ENCODE data around the gene PPP2CA. TPM values are rescaled to one million over a fixed set of nuclear protein-coding genes. Genes with fewer than 3 reads are reported as not detected.

Gene PPP2CA
- total RNA-seq, 1 experiment from 2014 or later, result 424 TPM

DNA sequence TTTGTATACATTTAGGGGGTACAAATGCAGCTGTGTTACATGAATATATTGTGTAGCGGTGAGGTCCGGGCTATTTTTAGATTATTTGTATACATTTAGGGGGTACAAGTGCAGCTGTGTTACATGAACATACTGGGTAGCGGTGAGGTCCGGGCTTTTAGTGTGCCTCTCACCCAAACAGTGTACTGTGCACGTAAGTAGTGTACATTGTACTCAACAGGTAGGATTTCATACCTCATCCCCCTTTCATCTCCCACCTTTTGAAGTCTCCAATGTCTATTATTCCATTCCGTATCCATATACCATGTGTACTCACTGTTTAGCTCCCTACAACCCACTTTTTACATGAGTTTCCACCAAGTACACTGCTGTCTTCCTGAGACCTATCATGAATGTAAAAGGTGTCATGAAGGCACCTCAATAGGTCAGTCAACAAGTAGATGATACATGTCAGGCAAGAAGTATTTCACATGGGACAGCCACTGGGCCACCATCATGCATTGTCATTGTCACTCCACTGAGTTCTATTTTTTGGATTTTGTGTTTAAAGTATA is 76.8 kb downstream of the PPP2CA start:
- DNase-seq (ENCODE audit: low read depth), result no peak

DNA sequence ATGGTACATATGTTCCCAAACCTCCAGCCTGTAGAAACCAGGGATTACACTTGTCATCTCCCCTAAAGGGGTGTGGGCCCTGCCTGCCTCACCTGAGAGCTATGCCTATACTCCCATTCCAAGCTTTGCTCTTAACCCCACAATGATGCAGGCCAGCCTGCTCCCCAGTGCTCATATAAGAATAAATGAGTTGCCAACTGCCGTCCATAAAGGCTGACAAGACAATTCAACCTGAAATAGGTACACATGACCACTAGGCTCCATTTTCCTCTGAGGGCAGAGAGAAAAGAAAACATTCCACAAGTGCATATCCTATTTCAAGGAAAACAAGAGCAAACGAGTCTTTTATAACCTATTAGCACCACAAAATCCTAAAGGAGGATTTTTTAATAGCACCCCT is 77.6 kb downstream of the PPP2CA start:
- DNase-seq (ENCODE audit: low read depth), result no peak

DNA sequence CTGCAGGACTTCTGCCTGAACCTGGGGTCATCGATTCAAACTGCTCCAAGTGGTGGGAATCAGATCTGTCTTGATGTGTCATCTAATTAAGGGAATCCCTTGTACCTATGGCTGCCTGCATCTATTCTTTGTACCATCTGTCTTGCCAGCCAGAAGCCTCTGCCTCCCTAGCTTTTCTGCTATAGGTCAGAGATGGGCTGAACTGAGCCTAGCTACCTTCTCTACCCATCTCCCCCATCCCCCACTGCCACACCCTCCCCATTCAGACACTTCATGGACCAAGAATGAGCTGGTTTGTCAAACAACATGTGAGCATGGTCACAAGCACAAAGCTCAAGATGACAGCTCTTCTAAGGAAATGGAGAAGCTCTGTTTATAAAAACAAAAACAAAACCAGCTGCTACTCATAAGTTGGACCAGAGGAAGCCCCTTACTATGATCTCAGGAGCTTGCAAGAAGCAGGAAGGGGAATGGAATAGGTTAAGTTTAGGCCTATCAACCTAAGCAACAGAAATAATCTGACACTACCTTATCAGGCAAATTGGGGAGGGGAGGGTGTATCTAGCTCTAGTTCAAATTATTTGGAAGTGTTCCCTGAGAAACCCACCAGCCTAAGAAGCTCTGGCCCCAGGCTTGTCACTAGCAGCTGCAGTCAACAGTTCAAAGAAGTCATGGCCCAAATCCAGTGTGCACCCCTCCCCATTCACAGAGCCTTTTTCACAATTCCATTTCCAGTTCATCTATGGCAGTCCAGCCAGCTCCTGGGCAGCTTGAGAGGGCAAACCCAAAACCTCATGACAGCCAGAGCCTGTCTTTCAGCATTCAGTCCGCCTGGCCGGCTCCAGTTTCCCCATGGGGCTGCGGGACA is 79.0 kb downstream of the PPP2CA start:
- DNase-seq (ENCODE audit: low read depth), result no peak

DNA sequence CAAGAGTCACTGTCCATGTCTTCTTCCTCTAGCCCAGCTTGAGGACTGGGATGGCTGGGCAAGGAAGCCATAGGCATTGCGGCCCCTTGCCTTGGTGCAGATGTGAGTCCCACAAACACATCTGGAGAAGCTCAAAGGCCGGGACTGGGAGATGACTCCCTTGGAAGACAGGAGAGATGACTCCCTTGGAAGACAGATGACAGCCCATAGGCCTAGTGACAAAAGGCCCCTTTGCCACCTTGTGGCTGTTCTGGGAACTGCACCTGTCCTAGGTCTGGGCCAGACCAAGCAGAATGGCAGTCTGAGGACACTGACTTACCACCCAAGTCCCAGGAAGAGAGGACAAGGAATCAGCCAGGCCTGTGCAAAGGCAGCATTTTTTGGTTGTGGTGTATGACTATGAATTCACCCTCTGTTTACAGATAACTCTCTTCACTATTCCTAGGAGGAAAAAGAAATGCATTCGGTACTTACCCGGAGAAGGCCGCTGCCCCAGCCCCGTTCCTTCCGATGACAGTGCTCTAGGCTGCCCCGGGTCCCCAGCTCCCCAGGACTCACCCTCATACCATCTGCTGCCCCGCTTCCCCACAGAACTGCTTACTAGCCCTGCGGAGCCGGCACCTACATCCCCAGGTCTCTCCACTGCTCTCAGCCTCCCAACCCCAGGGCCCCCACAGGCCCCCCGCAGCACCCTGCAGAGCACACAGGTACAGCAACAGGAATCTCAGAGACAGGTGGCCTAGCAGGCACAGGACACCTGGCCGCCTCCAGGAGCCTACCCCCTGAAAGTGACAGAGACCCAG is 79.9 kb downstream of the PPP2CA start:
- DNase-seq (ENCODE audit: low read depth), result peak; percentile 73

DNA sequence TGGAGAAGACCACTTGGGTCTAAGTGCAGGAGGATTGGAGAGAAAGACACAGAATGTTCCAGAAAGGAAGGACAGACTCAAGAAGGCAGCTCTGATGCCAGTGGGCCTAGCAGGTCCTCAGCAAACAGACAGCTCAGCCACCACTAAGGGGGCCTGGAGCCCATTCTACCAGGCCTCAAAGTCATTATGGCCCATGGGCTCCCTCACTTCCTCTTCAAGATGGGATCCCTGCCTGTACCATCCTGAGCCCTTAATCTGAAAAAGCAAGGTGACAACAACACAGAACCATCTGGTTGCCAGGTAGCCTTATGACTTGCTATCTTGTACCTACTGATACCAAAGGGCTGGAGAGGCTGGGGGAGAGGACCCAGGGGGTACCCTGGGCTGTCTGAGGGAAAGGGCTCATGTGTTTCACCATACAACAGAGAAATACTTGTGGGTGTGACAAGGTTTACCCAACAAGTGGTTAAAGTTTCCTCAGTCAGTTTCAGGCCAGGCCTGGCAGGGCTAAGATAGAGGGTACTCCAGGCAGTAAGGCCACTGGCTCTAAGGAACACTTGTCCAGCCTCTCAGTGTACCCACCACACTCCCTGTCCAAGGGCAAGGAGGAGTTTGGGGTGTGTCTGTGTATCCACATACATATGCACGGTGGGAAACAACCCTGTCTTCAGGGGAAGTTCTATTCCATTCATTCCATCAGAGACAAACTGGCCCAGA is 80.7 kb downstream of the PPP2CA start:
- DNase-seq (ENCODE audit: low read depth), result no peak

Other genes with a start within 250 kb of the PPP2CA start
- 474 and 499 TPM in 2 replicates for gene VDAC1, start 221.1 kb downstream of the PPP2CA start, total RNA-seq (2014; rRNA removed; shearing (Covaris generic))
- 4.1 and 4.3 TPM in 2 replicates for gene TCF7, start 111.4 kb downstream of the PPP2CA start, total RNA-seq (2014; rRNA removed; shearing (Covaris generic))
- 343 and 386 TPM in 2 replicates for gene SKP1, start 49.1 kb downstream of the PPP2CA start, total RNA-seq (2014; rRNA removed; shearing (Covaris generic))
- gene CDKL3, start 141.1 kb upstream of the PPP2CA start, total RNA-seq (2014; rRNA removed; shearing (Covaris generic)), result 1.7 and 14.9 TPM in 2 replicates
- gene UBE2B, start 145.5 kb upstream of the PPP2CA start, total RNA-seq (2014; rRNA removed; shearing (Covaris generic)), result 21.6 and 30.0 TPM in 2 replicates
- gene CDKN2AIPNL, start 185.8 kb upstream of the PPP2CA start, total RNA-seq (2014; rRNA removed; shearing (Covaris generic)), result 72.1 and 75.7 TPM in 2 replicates